ENCODE results near the gene RBX1.

The RBX1 gene

DNA sequence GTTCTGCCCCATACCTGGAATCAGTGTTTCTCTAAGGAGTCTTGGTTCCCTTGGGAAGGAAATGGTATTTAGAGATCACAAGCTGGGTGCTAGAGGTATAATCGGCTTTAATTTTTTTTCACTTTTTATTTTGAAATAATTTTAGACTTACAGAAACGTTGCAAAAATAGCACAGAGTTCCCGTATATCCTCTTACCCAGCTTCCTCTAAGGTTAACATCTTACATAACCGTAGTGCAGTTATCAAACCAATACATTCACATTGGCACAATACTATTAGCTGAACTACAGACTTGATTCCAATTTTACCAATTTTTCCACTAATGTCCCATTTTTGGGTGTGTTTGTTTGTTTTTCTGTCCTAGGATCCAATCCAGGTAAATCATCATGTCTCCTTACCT lies 63.8 kb downstream of the RBX1 start:
- no peak overlapping the region for H3K27ac ChIP-seq
- H3K27me3 ChIP-seq (ENCODE audit: insufficient read depth, low read depth, severe bottlenecking), result no peaks in the 10 kb centered on the region
- no peak for DNase-seq
- no peaks in the 10 kb centered on the region for H3K36me3 ChIP-seq
- H3K4me3 ChIP-seq (ENCODE audit: low read depth, low read length), result no peak overlapping the region
- TF ChIP-seq, protein P1, sequence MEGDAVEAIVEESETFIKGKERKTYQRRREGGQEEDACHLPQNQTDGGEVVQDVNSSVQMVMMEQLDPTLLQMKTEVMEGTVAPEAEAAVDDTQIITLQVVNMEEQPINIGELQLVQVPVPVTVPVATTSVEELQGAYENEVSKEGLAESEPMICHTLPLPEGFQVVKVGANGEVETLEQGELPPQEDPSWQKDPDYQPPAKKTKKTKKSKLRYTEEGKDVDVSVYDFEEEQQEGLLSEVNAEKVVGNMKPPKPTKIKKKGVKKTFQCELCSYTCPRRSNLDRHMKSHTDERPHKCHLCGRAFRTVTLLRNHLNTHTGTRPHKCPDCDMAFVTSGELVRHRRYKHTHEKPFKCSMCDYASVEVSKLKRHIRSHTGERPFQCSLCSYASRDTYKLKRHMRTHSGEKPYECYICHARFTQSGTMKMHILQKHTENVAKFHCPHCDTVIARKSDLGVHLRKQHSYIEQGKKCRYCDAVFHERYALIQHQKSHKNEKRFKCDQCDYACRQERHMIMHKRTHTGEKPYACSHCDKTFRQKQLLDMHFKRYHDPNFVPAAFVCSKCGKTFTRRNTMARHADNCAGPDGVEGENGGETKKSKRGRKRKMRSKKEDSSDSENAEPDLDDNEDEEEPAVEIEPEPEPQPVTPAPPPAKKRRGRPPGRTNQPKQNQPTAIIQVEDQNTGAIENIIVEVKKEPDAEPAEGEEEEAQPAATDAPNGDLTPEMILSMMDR (IDR thresholded peaks at IDR 0.05; ENCODE audit: low read depth, low read length), result no peak
- no peaks in the 10 kb centered on the region for H3K9me3 ChIP-seq (ENCODE audit: severe bottlenecking)

DNA sequence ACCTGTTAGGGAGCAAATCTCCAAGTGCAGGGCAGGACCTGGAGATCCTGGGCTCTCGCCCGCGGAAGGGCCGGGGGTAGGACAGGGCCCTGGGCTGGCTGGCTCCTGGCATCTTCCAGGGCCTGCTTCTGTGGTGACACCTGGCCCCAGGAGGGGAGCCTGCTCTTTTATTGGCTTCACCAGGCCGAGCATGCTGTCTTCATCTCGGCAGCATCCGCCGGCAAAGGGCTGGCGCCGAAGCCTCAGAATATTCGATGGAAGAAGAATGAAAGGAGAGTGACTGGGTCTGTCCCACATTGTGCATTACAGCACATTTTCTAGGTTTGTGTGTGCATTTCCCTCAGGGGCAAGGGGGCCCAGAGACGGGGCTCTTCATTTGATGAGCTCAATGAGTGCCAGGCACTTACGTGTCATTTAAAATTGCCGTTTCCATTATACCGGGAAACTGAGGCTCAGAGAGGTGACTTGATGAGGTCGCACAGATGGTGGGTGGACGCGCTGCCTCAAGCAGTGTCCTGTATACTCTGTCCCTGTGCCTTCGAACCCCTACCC lies 70.0 kb downstream of the RBX1 start:
- Histone ChIP-seq H3K27me3 (ENCODE audit: insufficient read depth, low read depth, severe bottlenecking) (no peaks in the 10 kb centered on the region), H3K9me3 (ENCODE audit: severe bottlenecking) (no peaks in the 10 kb centered on the region), H3K4me3 (ENCODE audit: low read depth, low read length) (peak overlapping the region; percentile 59), H3K36me3 (no peaks in the 10 kb centered on the region), H3K27ac (peak overlapping the region; percentile 98)
- no peak for DNase-seq
- TF ChIP-seq, protein P1 (IDR thresholded peaks at IDR 0.05; ENCODE audit: low read depth, low read length), result no peak

DNA sequence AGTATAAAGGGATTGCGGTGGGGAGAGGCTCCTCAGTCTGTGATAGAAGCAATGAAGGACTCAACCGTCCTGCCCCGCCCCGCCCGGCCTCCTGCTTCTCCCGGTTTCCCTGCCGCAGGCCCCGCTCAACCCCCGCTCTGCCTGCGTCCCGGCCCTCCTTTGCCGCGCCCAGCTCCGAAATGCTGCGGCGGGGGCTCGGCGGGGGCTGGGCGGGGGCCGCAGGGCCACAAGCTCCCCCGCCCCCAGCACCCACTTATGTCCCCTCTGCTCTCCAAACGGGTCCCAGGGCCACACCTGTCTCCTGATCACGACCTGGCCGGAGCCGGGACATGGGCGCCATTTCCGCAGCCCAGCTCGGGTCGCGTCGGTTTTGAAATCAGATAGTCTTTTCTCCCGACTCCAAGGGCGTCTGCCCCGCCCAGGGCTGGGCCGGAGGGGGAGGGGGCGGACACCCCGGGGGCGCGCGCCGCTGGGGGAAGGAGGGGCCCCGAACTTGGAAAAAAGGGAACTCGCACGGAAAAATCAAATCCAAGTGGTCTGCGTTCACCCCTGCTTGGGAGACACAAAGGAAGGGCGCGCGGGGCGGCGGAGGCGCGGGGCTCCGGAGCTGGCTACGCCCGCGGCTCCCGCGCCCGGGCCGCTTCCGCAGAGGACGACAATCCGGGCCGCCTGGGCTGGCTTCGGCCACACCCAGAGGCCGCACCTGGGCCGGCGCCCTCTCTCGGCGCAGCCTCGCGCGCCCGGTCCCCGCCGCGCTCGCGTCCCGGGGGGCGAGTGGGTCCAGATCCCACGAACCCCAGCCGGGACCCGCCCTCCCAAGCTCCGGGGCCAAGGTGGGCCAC lies 70.7 kb downstream of the RBX1 start:
- Histone ChIP-seq H3K36me3 (no peaks in the 10 kb centered on the region), H3K4me3 (ENCODE audit: low read depth, low read length) (peak overlapping the region; percentile 59), H3K27ac (peak overlapping the region; percentile 98), H3K9me3 (ENCODE audit: severe bottlenecking) (no peaks in the 10 kb centered on the region), H3K27me3 (ENCODE audit: insufficient read depth, low read depth, severe bottlenecking) (no peaks in the 10 kb centered on the region)
- TF ChIP-seq, protein P1 (IDR thresholded peaks at IDR 0.05; ENCODE audit: low read depth, low read length), result 0 out of 2 replicates have a peak, but pooled peaks have one; percentile 10
- DNase-seq, result peak; percentile 76

DNA sequence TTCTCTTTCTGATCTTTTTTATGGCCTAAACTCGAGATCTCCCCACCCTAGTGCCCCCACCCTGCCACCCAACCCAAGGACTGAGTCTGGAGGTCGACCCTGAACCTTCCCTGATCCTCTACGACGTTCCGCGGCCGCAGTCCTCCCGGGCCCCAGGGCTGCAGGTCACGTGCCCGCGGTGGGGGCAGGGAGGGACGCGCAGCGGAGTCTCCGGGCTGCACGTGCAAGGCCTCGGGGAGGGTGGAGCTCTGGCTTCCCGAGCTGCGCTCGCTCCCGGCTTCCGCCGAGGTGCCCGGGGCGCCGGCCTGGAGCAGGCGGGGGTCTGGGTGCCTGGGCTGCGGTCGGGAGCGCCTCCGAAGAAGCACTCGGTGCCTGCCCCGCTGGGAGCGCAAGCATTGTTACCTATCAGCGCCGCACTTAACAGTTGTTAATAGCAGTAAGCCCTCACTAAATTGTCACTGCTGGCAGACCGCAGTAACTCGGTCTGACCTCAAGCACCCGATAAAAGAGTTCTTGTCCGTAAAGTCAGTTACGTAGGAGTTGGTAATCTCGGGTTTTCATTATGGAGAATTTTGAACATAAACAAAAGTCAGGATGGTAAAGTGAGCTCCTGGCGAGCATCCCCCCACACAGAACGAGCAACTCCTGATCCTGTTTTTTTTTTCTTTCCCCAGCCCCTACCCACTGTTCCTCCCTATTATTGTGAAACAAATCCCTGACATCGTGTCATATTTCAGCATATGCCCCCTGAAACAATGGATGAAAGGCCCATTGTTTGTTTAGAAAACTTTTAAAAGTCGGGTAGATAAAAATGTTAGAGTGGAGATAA lies 71.5 kb downstream of the RBX1 start:
- H3K27me3 ChIP-seq (ENCODE audit: insufficient read depth, low read depth, severe bottlenecking), result no peaks in the 10 kb centered on the region
- H3K36me3 ChIP-seq, result no peaks in the 10 kb centered on the region
- peak overlapping the region; percentile 98 for H3K27ac ChIP-seq
- H3K9me3 ChIP-seq (ENCODE audit: severe bottlenecking), result no peaks in the 10 kb centered on the region
- peak; percentile 97 for DNase-seq
- TF ChIP-seq, protein P1 (IDR thresholded peaks at IDR 0.05; ENCODE audit: low read depth, low read length), result no peak
- H3K4me3 ChIP-seq (ENCODE audit: low read depth, low read length), result peak overlapping the region; percentile 59
